Heart left ventricle (tissue), 13 donors: Measurements from ENCODE around the gene MMAA.

Experiments used
- POLR2A ChIP-seq, 2 donors: fragments of 450-650 bp; IDR thresholded peaks; one replicate each; pipeline ENCODE4 v1.6.1; 2017; ENCODE audit warnings: antibody characterized with exemption in 2 of 2, mild to moderate bottlenecking in 2 of 2, moderate library complexity in 2 of 2
- TF ChIP-seq, protein P1 (sequence below), 12 donors: fragments of 200-600 bp; sonication (generic) in 4 of 12; IDR thresholded peaks; one replicate each; pipeline versions ENCODE4 v1.5.0 to v1.8.0; 2018 to 2022; ENCODE audit warnings: antibody characterized with exemption in 12 of 12, mild to moderate bottlenecking in 5 of 12
- donor health status: ischemic (EF 13 %, LVEDD 7.1; RV severe dilation, severe dysfunction).
- donor health status: DM: no; HTN: yes; CAD: no.
- donor health status: DM: no; HTN: no; CAD: no.
- donor health status: ischemic (EF 25% LVEDD 6.9; RV normal size, moderate dysfunction).
- donor health status: ischemic (EF 25% LVEDD 5.7; RV mildly dilated, moderate dysfunction).
- donor health status: ischemic (EF 35%, LVEDD 5.7; RV mildly dilated, moderate dysfunction).
- donor health status: nonischemic (EF 11% LVEDD 7.7; RV severe dilation, severe dysfunction).
- donor health status: DM: yes; HTN: yes; CAD: no.
- donor health status: PGD.
- donor health status: ischemic (EF 29% LVEDD 5.4; RV normal size, mild dysfunction).
- donor health status: nonischemic (EF 23%, LVEDD 6.1; RV moderate dilation, normal function).

DNA sequence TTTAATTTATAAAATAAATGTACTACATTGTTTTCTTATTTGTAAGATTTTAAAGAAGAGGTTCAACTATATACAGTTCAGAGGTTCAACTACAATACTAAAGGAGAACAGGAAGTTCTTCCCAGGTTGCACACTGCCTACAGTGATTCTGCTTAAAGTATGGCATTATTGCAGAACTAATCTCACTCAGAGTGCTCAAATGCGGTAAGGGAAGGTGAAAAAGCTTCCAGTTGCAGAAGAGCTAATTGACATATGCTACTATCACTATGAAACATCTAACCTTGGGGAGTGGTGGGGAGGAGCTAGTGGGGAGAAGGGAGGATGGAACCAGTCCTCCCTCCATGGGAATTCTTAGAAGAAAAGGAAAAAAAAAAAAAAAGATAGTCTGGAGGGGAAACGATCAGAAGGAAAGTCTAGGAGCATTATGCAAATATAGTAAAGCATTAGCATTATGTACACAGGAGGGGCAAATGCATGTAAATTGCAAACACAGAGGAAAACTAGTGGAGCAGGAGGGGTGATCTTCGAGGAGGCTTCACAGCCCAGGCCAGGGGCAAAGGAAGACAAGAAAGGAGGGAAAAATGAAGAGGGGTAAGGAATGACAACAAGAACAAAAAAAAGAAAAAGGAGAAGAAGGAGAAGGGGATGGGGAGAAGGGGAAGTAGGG, 32.0 kb upstream of the MMAA start:
- TF ChIP-seq, protein P1, sequence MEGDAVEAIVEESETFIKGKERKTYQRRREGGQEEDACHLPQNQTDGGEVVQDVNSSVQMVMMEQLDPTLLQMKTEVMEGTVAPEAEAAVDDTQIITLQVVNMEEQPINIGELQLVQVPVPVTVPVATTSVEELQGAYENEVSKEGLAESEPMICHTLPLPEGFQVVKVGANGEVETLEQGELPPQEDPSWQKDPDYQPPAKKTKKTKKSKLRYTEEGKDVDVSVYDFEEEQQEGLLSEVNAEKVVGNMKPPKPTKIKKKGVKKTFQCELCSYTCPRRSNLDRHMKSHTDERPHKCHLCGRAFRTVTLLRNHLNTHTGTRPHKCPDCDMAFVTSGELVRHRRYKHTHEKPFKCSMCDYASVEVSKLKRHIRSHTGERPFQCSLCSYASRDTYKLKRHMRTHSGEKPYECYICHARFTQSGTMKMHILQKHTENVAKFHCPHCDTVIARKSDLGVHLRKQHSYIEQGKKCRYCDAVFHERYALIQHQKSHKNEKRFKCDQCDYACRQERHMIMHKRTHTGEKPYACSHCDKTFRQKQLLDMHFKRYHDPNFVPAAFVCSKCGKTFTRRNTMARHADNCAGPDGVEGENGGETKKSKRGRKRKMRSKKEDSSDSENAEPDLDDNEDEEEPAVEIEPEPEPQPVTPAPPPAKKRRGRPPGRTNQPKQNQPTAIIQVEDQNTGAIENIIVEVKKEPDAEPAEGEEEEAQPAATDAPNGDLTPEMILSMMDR (IDR thresholded peaks at IDR 0.05): no peak
- TF ChIP-seq POLR2A (IDR thresholded peaks at IDR 0.05): no peak
